AG09309 (cell line): Measurements from ENCODE around the gene NTMT2.
"Not testable (repeated sequence)": the region's sequence is repeated elsewhere in the genome, so short reads cannot be mapped to it uniquely, and the experiment has no call there.

Experiments used
- DNase-seq: peaks from one replicate; pipeline ENCODE4 v3.0.0-alpha.2; 2010; ENCODE audit warnings: low read depth
- H3K4me3 ChIP-seq: 2 replicates; pipeline ENCODE4 v1.5.1; 2011; ENCODE audit warnings: mild to moderate bottlenecking, low read depth, low read length, moderate library complexity; ENCODE audit not compliant: control insufficient read depth
- CTCF ChIP-seq: IDR thresholded peaks from 2 replicates; pipeline ENCODE4 v1.5.1; 2011; ENCODE audit warnings: mild to moderate bottlenecking, low read depth, low read length, inconsistent platforms; ENCODE audit not compliant: insufficient read depth, control insufficient read depth; ENCODE audit errors: missing control alignments

Gene NTMT2

GRCh38 chr1:170166518-170167180, 20.9 kb downstream of the NTMT2 start:
- DNase-seq, result no peak
- no peak for TF ChIP-seq CTCF
- H3K4me3 ChIP-seq, result no peak overlapping the region

- DNase-seq, result no peak
- no peak for TF ChIP-seq CTCF
- no peak overlapping the region; the same call in 1 of the 2 replicates for H3K4me3 ChIP-seq
Observed at GRCh38 chr1:170168265-170168664, 22.5 kb downstream of the NTMT2 start.

GRCh38 chr1:170170513-170170912, 24.8 kb downstream of the NTMT2 start:
- H3K4me3 ChIP-seq, DNase-seq: not testable (repeated sequence)

- no peak for DNase-seq
- no peak overlapping the region for H3K4me3 ChIP-seq
- no peak for TF ChIP-seq CTCF
Observed at GRCh38 chr1:170174395-170174794, 28.6 kb downstream of the NTMT2 start.

- DNase-seq, result no peak
- no peak for TF ChIP-seq CTCF
- no peak overlapping the region for H3K4me3 ChIP-seq
Observed at GRCh38 chr1:170175041-170175440, 29.3 kb downstream of the NTMT2 start.

- DNase-seq, result no peak
Observed at GRCh38 chr1:170175484-170175883, 29.7 kb downstream of the NTMT2 start.

GRCh38 chr1:170176772-170177171, 31.0 kb downstream of the NTMT2 start:
- DNase-seq, result no peak
- no peak for TF ChIP-seq CTCF
- H3K4me3 ChIP-seq, result no peak overlapping the region

More at GRCh38 chr1:170175484-170175883, 29.7 kb downstream of the NTMT2 start:
- no peak for TF ChIP-seq CTCF
- H3K4me3 ChIP-seq, result no peak overlapping the region
